ENCODE measurements around the gene RAI14.
"Not testable (repeated sequence)": the region's sequence is repeated elsewhere in the genome, so short reads cannot be mapped to it uniquely, and the experiment has no call there.

The RAI14 gene

GRCh38 chr5:34803974-34804732 lies 148.0 kb downstream of the RAI14 start:
- DNase-seq (ENCODE audit: insufficient read length, low spot score) (no peak), FAIRE-seq (no peak)

GRCh38 chr5:34804913-34805312 lies 148.8 kb downstream of the RAI14 start:
- no peak for FAIRE-seq
- DNase-seq (ENCODE audit: insufficient read length, low spot score), result no peak

GRCh38 chr5:34806532-34806931 lies 150.4 kb downstream of the RAI14 start:
- no peak for DNase-seq (ENCODE audit: insufficient read length, low spot score)
- FAIRE-seq, result no peak

- no peak for DNase-seq (ENCODE audit: insufficient read length, low spot score)
- FAIRE-seq, result no peak
Measured at GRCh38 chr5:34811706-34812105, 155.6 kb downstream of the RAI14 start.

- no peak for DNase-seq (ENCODE audit: insufficient read length, low spot score)
- no peak for FAIRE-seq
Measured at GRCh38 chr5:34813509-34813908, 157.4 kb downstream of the RAI14 start.

GRCh38 chr5:34817558-34818351 lies 161.6 kb downstream of the RAI14 start:
- FAIRE-seq, result no peak
- no peak for DNase-seq (ENCODE audit: insufficient read length, low spot score)

GRCh38 chr5:34818717-34819116 lies 162.6 kb downstream of the RAI14 start:
- FAIRE-seq, result no peak
- no peak for DNase-seq (ENCODE audit: insufficient read length, low spot score)

- FAIRE-seq (no peak), DNase-seq (ENCODE audit: insufficient read length, low spot score) (no peak)
Measured at GRCh38 chr5:34820593-34820992, 164.5 kb downstream of the RAI14 start.

GRCh38 chr5:34822956-34823715 lies 167.0 kb downstream of the RAI14 start:
- FAIRE-seq (no peak), DNase-seq (ENCODE audit: insufficient read length, low spot score) (no peak)

- no peak for DNase-seq (ENCODE audit: insufficient read length, low spot score)
- FAIRE-seq, result no peak
Measured at GRCh38 chr5:34826347-34826746, 170.2 kb downstream of the RAI14 start.

GRCh38 chr5:34827588-34828506 lies 171.7 kb downstream of the RAI14 start:
- FAIRE-seq (no peak), DNase-seq (ENCODE audit: insufficient read length, low spot score) (no peak)

- not testable (repeated sequence) for FAIRE-seq; DNase-seq (ENCODE audit: insufficient read length, low spot score)
Measured at GRCh38 chr5:34830827-34831226, 174.7 kb downstream of the RAI14 start.

- DNase-seq (ENCODE audit: insufficient read length, low spot score) (no peak), FAIRE-seq (no peak)
Measured at GRCh38 chr5:34831303-34831702, 175.2 kb downstream of the RAI14 start.

GRCh38 chr5:34832568-34832967 lies 176.4 kb downstream of the RAI14 start:
- FAIRE-seq (no peak), DNase-seq (ENCODE audit: insufficient read length, low spot score) (no peak)

- DNase-seq (ENCODE audit: insufficient read length, low spot score) (no peak), FAIRE-seq (no peak)
Measured at GRCh38 chr5:34833090-34833489, 177.0 kb downstream of the RAI14 start.

GRCh38 chr5:34833976-34834793 lies 178.1 kb downstream of the RAI14 start:
- DNase-seq (ENCODE audit: insufficient read length, low spot score), result no peak

GRCh38 chr5:34834794-34835089 lies 178.6 kb downstream of the RAI14 start:
- no peak for DNase-seq (ENCODE audit: insufficient read length, low spot score)
- FAIRE-seq, result no peak

More at GRCh38 chr5:34833976-34834793, 178.1 kb downstream of the RAI14 start:
- FAIRE-seq, result no peak

- FAIRE-seq, result no peak
- DNase-seq (ENCODE audit: insufficient read length, low spot score), result no peak
Measured at GRCh38 chr5:34835664-34836063, 179.5 kb downstream of the RAI14 start.
